ENCODE data around the gene SNX27. TPM values are rescaled to one million over a fixed set of nuclear protein-coding genes. Genes with fewer than 3 reads are reported as not detected.

SNX27 gene
- total RNA-seq, 1 experiment from 2014 or later = 56.0 TPM

GRCh38 chr1:151610142-151610541 is 1.7 kb upstream of the SNX27 start (continued):
- no peak for TF ChIP-seq HMGA2 (CRISPR knock-in tag; IDR thresholded peaks at IDR 0.05)
- no peak for TF ChIP-seq GABPB1 (CRISPR knock-in tag; IDR thresholded peaks at IDR 0.05)

- CTCF ChIA-PET = interaction anchor here (1.3 to 1.5 kb wide), 2 partner anchors 17 to 105 kb away, joined by 6 to 21 read pairs; partner anchors contain the start of gene CELF3
- peak overlapping the region; percentile 93 for H3K4me3 Mint-ChIP-seq
- H3K4me1 Mint-ChIP-seq = peaks cover 22% of the 10 kb centered on the region
- H3K27me3 Mint-ChIP-seq (ENCODE audit: low read depth) = peaks cover 5% of the 10 kb centered on the region; the same call in 1 of the 2 replicates
- 0 out of 2 replicates have a peak, but pooled peaks cover 2% of the 10 kb centered on the region for H3K36me3 Mint-ChIP-seq
- no peak for TF ChIP-seq TP53 (CRISPR knock-in tag; IDR thresholded peaks at IDR 0.05)
- TF ChIP-seq GABPB1 (CRISPR knock-in tag; IDR thresholded peaks at IDR 0.05) = peak; percentile 57
- no peak overlapping the region for H3K27ac Mint-ChIP-seq
- no peak for DNase-seq (ENCODE audit: low spot score)
- H3K9me3 Mint-ChIP-seq = no peaks in the 10 kb centered on the region
- no peak for ATAC-seq
- POLR2A ChIA-PET = interaction anchor here (1.5 kb wide), 1 partner anchor 228 kb away, joined by 4 read pairs; the partner anchor contains the start of gene C2CD4D
These were observed 511 bp upstream of the SNX27 start for GRCh38 chr1:151611288-151611790.

- POLR2A ChIA-PET = interaction anchor here (0.5 to 1.5 kb wide), 6 partner anchors 73 to 239 kb away, joined by 3 to 7 read pairs (median 4); partner anchors contain the start of genes C2CD4D and TUFT1
- CTCF ChIA-PET = interaction anchor here (0.5 to 1.5 kb wide), 6 partner anchors 19 to 252 kb away, joined by 3 to 21 read pairs (median 3); partner anchors contain the start of gene CELF3
- DNase-seq (ENCODE audit: low spot score) (peak; percentile 42), ATAC-seq (peak; percentile 25)
- peak overlapping the region; percentile 93 for H3K4me3 Mint-ChIP-seq
- H3K27me3 Mint-ChIP-seq (ENCODE audit: low read depth) = peaks cover under 1% of the 10 kb centered on the region; the same call in 1 of the 2 replicates
- TF ChIP-seq KAT7 (CRISPR knock-in tag; IDR thresholded peaks at IDR 0.05; ENCODE audit: borderline replicate concordance) (peak; percentile 3; the same call in 1 of the 2 replicates), GRHL2 (CRISPR knock-in tag; IDR thresholded peaks at IDR 0.05; ENCODE audit: insufficient replicate concordance, severe bottlenecking) (no peak)
- peak overlapping the region; percentile 83 for H3K27ac Mint-ChIP-seq
- H3K4me1 Mint-ChIP-seq = peaks cover 22% of the 10 kb centered on the region
- H3K9me3 Mint-ChIP-seq = no peaks in the 10 kb centered on the region
- 0 out of 2 replicates have a peak, but pooled peaks cover 2% of the 10 kb centered on the region for H3K36me3 Mint-ChIP-seq
These were observed 841 bp downstream of the SNX27 start for GRCh38 chr1:151612501-151613281.

GRCh38 chr1:151613282-151613780 is 1.5 kb downstream of the SNX27 start:
- TF ChIP-seq HMGXB4 (CRISPR knock-in tag; IDR thresholded peaks at IDR 0.05) = no peak
- no peak for TF ChIP-seq IRF1 (CRISPR knock-in tag; IDR thresholded peaks at IDR 0.05)
- TF ChIP-seq ZMAT4 (CRISPR knock-in tag; IDR thresholded peaks at IDR 0.05) = no peak
- TF ChIP-seq FOXP1 (CRISPR knock-in tag; IDR thresholded peaks at IDR 0.05; ENCODE audit: borderline replicate concordance) = no peak
- TF ChIP-seq ELF4 (CRISPR knock-in tag; IDR thresholded peaks at IDR 0.05; ENCODE audit: low read depth) = no peak
- no peak for TF ChIP-seq NFE2L1 (CRISPR knock-in tag; IDR thresholded peaks at IDR 0.05)
- no peak for TF ChIP-seq AFF4 (CRISPR knock-in tag; IDR thresholded peaks at IDR 0.05; ENCODE audit: borderline replicate concordance)
- ATAC-seq = peak; percentile 8
- H3K27me3 Mint-ChIP-seq (ENCODE audit: low read depth) = no peaks in the 10 kb centered on the region
- ChIA-PET POLR2A (no interaction called here), CTCF (no interaction called here)
- H3K4me1 Mint-ChIP-seq = peaks cover 22% of the 10 kb centered on the region
- peak overlapping the region; percentile 70 for H3K27ac Mint-ChIP-seq
- 0 out of 2 replicates have a peak, but pooled peaks cover 2% of the 10 kb centered on the region for H3K36me3 Mint-ChIP-seq
- no peak for DNase-seq (ENCODE audit: low spot score)
- peak overlapping the region; percentile 93 for H3K4me3 Mint-ChIP-seq
- H3K9me3 Mint-ChIP-seq = no peaks in the 10 kb centered on the region

All from WTC11 (cell line).